G401 (cell line): ENCODE results near the gene SLC7A4. TPM values are rescaled to one million over a fixed set of nuclear protein-coding genes. Genes with fewer than 3 reads are reported as not detected.
A peak's percentile ranks its signal among the peaks of the same experiment; 100 is the strongest.
"Not testable (repeated sequence)": the region's sequence is repeated elsewhere in the genome, so short reads cannot be mapped to it uniquely, and the experiment has no call there.

Experiments used
- DNase-seq: peaks from one replicate; pipeline ENCODE4 v3.0.0-alpha.2; 2015; ENCODE audit warnings: low spot score
- in situ Hi-C: cut with HindIII; loops from 2 replicates; pipeline ENCODE4 v1.10.0; 2016; ENCODE audit warnings: low sequenced_read_pairs, mixed read lengths
- total RNA-seq: library from RNA; depleted of rRNA; stranded (reverse); fragments of >200 nt; shearing (Covaris generic); gene quantifications from 2 replicates; pipeline ENCODE4 v1.2.3, GENCODE V29; 2014

SLC7A4 gene
- total RNA-seq, 1 experiment from 2014 or later, result not detected

DNA sequence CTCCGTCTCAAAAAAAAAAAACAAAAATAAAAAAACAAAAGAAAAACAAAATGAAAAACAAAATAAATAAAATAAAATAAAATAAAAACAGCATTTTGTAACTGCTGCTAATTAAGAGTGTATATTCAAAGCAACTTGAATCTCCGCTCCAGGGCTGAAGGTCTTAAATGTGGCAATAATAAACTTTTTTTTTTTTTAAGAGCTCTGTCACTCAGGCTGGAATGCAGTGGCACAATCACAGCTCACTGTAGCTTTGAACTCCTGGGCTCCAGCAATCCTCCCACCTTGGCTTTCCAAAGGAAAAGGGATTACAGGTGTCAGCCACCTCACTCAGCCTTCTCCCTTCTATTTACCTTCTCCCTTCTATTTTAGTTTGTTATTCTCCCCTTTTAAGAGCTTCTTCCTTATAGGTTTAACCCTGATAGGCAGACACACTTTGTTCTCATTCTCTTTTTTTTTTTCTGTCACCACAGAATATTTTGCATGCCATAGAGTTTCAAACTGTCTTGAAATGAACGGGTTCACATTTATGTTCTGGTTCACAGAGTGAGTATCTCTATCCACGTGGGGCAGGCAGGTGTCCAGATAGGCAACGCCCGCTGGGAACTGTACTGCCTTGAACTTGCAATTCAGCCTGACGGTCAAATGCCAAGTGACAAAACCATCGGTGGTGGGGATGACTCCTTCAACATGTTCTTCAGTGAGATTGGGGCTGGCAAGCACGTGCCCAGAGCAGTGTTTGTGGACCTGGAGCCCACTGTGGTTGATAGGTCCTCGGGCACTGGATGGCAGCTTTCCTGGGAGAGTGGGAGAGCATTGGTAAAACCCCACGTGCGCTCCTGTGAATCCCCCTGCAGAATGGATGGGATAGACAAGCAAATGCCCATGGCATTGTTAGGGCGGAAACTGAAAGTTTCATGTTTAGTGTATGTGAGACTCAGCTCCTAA is 32.8 kb upstream of the SLC7A4 start:
- no peak for DNase-seq
- in situ Hi-C loops, result no loop called here

DNA sequence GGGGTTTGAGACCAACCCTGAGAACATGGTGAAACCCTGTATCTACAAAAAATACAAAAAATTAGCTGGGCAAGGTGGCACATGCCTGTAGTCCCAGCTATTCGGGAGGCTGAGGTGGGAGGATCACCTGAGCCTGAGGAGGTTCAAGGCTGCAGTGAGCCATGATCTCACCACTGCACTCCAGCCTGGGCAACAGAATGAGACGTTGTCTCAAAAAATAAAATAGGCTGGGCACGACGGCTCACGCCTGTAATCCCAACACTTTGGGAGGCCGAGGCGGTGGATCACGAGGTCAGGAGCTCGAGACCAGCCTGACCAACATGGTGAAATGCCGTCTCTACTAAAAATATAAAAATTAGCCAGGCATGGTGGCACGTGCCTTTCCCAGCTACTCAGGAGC is 32.1 kb upstream of the SLC7A4 start:
- DNase-seq, in situ Hi-C loops: not testable (repeated sequence)

DNA sequence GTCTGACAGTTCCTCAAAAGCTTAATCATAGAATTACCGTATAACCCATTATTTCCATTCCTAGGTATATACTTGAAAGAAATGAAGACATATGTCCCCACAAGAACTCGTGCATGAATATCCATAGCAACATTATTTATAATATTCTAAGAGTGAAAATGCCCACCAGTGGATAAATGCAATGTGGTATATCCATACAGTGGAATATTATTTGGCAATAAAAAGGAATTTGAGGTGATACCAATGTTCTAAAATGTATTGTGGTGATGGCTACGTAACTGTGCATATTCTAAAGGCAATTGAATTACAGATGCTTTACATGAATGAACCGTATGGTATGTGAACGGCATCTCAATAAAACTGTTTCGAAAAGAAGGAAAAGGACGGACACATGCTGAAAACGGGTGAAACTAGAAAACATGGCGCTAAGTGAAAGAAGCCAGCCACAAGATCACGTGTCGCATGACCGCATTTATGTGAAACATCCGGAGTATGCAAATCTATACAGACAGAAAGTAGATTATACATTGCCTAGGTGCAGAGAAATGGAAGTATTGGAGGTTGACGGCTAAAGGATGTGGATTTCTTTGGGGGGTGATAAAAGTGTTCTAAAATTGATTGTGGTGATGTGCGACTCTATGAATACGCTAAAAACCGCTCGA is 29.4 kb upstream of the SLC7A4 start:
- in situ Hi-C loops, result not testable (repeated sequence)

DNA sequence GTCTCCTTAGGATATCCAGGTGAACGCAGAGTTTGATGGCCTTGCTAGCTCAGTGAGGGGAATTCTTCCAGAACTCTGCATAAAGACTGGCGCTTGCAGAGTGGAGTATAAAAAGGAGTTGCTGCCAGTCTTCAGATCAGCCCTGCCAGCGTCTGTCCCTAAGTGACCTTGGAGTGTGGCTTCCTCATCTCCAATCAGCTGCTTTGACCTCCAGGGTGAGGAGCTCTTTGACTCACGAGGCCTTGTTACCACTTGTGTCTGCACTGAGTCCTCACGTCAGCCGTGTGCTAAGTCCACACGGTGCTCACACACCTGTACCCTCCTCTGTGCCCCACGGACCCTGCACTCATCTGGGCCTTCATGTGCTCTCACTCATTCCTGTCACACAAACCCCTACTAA is 28.0 kb upstream of the SLC7A4 start:
- in situ Hi-C loops, DNase-seq: not testable (repeated sequence)

More for the DNA sequence above, 29.4 kb upstream of the SLC7A4 start:
- DNase-seq, result not testable (repeated sequence)

DNA sequence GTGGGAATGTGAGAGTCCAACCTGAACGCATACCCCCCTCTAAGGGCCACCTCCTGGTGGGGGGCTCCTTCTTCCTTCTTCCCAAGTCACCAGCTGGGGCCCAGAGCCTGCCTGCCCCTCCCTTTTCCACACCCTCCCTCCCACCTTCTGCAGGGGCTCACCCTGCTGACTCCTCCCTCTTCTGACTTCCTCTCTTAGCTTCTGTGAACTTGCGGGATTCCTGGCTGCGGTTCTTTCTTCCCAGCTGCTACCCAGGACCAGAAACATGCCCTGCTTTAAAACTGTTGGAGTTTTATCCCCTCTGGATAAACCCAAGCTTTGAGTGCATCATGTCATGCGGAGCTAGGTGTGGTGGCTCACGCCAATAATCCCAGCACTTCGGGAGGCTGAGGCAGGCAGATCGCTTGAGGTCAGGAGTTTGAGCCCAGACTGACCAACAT is 23.5 kb upstream of the SLC7A4 start:
- DNase-seq, result no peak
- in situ Hi-C loops, result no loop called here

DNA sequence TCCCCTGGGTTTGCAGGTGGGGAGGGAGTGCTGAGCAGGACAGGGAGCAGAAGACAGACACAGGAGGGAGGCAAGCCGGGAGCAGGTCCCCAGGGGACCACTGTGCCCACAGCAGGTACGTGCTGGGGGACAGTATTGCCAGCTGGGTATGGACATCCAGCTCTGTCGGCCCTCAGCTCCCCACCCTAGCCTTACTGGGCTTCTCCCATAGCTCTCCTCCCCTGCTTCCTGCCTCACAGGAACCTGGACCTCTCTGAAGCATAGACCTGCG is 23.1 kb upstream of the SLC7A4 start:
- DNase-seq, result no peak
- in situ Hi-C loops, result no loop called here

DNA sequence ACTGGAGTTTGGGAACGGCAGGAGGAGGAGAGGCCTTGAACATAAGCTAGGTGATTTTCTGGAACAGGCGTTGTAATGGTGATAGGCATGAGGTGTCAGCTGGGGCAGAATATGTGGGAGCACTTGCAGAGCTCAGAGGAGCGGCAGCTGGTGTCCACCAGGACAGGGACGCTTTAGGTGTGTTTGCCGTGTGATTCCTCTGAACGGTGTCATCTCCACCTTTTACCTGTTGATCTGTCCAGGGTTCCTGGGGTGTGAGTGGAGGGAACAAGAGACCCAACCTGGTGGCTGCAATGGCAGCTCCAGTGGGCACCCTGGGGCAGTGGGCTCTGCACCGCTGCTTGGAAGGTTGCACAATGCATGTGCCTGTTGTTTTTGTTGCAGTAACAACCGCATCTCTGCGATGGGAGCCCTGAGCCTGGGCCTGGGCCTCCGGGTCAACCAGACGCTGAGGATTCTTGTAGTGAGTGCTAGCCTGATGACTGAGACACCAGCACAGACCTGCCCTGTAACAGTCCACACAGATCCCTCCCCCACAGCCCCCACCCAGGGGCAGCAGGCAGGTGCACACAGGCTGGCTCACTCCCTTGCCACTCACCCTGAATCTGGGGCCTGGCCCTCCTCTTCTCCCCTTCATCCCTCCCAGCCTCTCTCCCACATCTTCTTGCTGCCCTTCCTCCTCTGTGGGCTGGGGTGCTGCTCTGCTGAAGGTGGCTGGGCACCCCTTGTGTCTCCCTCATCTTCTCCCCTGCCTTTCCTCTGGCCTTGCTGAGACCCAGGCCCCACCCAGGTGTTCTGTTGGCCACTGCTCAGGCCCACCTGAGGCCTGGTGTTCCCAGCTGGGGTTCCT is 22.6 kb upstream of the SLC7A4 start:
- in situ Hi-C loops, result no loop called here

DNA sequence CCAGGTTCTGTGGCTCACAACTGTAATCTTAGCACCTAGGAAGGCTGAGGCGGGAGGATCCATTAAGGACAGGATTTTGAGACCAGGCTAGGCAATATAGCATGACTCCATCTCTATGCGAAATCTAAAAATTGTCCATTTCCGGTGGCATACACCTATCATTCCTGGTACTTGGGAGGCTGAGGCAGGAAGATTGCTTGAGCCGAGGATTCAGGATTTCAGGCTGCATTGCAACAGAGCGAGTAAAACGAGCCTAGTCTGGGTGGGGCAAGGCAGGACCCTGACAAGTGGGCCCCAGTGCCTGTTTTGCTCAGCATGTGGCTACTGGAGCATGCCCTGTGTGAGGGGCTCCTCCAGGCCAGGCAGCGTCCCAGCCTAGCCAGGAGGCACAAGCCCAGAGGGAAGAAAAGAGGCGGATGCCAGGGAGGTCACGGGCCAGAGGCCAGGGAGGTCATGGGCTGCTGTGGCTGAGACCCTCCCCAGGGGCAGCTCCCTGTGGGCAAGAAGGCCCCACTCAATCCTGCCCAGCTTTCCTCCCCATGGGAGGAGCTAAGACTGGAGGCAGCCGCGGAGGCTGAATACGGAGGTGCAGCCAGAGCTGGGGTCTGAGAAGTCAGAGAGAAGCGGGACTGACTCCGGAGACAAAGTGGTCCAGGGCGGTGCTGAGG is 21.8 kb upstream of the SLC7A4 start:
- DNase-seq, result no peak
- in situ Hi-C loops, result no loop called here

More for the DNA sequence above, 22.6 kb upstream of the SLC7A4 start:
- no peak for DNase-seq

DNA sequence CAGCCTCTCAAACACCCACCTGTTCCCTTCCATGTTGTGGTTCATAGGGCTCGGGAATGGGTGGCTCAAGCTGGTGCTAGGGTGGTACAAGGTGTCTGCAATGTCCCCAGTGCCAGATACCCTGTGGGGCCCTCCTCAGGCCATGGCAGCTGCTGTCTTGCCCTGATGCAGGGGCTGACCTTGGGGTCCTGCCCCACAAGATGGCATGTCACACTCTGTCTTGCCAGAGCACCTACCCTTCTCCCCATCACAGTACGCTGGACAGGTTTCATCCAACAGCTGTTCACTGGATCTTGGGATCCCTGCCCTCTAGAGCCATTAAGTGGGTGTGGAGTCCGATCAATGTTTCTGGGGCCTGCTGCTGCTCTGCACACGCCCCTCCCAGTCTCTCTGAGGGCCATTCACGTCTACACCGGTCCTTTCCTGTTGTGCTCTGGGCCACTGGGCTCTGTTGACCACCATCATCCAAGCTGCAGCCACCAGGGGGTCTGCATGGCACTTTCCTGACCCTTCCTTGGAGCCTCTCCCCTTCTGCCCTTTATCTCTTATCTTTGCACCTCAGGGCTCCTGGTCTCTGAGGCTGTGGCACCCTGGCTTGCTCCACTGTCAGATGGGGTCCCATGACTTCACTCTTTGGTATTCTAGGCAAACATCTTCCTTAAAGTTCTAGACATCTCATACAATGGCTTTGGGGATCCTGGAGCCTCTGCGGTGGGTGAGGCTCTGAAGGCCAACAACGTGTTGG is 20.5 kb upstream of the SLC7A4 start:
- DNase-seq, result no peak
- in situ Hi-C loops, result no loop called here

DNA sequence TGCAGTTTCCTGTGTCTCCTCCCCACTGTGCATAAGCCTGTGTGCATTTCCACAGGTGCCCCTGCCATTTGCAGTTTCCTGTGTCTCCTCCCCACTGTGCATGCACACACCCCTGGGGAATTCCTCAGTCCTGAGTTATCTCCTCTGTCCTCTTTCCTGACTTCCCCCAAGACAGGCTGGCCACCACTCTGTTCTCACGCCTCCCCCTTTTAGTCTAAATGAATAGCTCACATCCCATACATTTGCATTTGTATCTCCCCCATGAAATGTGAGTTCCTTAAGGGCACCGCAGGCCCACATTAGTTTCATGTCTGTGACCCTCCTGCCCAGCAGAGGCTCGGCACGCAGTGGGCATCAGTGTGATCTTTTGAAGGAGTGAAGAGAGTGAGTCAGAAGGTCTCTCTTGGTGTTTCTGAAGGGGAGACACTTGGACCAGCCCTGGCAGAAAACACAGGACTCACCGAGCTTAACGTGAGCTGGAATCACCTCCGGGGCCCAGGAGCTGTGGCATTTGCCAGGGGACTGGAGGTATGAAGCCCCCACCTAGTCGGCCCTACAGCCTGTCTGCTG is 19.6 kb upstream of the SLC7A4 start:
- in situ Hi-C loops, result no loop called here
- DNase-seq, result peak; percentile 15

DNA sequence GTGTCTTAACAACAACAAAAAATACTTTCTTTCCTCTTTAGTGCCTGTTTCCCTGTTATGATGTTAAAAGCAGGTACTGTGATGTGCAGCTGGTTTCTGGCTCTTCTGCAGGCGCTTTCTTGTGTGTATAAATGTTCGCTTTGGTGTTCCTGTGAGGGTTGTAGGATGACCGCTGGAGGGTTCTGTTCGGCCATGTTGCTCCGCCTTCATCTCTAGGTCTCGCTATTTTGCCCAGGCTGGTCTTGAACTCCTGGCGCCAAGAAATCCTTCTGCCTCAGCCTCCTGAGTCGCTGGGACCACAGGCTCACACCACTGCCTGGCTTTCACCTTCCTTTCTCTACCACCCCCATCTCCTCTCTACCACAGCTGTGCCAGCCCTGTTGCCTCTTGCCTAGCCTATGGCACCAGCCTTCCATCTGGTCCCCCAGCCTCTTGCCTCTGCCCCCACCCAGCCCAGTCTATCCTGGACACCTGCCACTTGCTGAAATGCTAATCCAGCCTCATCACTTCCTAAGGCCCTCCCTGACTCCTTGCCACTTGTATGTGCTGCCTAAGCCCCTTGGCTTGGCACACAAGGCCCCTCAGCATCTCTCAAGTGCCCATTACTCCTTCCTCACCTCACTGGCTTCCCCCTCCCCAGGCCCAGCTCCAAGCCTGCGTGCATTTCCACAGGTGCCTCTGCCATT is 18.9 kb upstream of the SLC7A4 start:
- in situ Hi-C loops, result no loop called here
- no peak for DNase-seq

DNA sequence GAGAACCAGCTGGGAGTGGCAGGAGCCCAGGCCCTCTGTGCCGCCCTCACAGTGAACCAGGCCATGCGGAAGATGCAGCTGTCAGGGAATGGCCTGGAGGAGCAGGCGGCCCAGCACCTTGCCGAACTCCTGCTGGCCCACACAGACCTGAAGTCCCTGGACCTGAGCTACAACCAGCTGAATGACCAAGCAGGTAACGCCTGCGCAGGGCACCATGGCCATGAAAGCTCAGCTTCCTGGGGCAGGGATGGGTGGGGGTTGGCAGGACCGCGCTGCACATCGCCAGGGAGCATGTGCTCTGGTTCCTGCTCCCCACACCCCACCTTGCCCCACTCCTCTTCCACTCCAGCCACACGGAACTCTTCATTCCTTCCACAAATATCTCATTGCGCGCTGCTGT is 16.6 kb upstream of the SLC7A4 start:
- DNase-seq, in situ Hi-C loops: not testable (repeated sequence)

DNA sequence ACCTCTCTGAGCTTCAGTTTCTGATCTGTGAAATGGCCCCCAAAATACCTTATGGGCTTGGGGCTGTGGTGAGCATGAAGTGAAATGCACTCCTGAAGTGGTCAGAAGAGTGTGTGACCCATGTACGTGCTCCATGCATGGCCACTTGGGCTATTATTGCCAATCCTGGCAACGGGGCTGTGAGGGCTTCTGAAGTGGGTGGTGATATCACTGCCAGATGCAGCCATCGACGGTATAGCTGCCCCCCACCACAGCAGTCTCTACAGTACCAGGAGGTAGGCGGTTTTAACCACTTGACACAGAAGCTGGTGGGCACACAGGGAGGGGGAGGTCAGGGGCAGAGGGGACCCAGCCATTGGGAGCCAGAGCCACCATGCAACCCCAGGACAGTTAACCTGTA is 16.1 kb upstream of the SLC7A4 start:
- DNase-seq, in situ Hi-C loops: not testable (repeated sequence)

DNA sequence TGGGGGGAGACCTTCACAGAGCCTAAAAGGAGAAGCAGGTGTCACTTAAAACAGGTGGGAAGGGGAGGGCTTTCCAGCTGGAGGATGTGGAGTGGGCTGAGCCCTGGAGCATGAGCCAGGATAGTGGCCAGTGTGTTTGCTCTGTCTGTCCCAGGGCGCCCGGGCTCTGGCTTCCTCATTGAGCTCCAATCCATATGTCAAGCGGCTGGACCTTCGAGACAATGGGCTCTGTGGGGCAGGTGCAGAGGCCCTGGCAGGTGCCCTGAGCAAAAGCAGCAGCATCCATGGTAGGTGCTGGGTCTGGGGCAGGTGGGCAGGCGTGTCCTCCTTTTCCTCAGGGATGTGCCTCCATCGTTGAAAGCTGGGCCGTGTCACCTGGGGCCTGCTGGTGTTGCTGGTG is 15.4 kb upstream of the SLC7A4 start:
- in situ Hi-C loops, result no loop called here
- DNase-seq, result no peak

DNA sequence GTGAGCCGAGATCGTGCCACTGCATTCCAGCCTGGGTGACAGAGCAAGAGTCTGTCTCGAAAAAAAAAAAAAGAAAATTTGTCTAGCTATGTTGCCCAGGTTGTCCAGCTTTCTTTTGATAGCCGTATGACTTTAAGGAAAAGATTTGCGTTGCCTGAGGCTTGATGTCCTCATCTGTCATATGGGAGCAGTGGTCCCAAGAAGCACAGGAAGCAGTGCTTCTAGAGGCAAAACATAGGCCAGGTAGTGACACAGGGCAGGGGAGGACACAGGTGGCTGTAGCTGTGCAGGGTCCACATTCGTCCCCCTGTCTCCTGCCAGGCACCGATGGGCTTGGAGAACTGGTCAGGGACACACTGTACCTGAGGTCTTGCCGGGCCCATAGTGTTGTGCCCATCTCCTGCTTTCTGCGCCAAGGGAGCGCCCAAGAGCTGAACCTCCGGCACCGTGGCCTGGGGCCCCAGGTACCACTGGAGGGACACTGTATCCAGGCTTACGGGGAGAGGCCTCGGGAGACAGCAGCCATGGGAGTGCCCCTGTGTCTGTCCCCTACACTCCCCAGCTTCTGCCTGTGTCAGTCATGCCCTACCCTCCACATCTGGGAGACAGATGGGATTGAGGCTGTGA is 14.8 kb upstream of the SLC7A4 start:
- DNase-seq, result no peak
- in situ Hi-C loops, result no loop called here

DNA sequence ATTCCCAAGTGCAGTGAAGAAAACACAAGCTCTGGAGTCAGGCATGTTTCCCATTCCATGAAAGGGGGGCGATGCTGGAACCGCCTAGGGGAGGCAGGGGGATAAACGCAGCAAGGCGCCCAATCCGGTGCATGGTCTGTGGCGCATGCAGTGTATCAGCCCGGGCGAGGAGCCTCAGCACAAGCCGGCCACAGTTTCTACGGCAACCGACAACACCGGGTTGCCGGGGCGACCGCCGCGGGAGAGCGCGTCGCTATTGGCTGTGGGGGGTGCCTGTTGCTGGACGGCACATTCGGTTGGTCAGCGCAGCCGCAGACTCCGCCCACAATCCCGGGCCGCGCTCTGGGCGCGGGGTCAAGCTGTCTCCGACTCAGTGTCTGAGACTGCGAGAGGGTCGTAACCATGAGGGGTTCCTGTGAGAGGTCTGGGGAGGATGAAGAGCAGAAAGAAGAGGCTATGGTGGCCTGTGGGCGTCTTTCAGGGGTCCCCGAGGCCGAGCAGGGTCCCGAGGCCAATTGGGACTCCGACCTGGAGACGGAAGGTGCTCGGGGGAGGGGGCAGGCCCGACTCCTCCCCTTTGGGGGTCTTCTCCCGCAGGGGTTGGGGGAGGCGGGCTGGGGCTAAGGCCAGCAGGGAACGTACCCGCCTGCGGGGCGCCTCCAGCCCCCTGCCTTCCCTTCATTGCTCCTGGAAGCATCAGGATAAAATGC is 13.4 kb upstream of the SLC7A4 start, which contains the start of gene LRRC74B:
Gene LRRC74B, plus strand, starts transcription at position 362 of the 710 bp plus-strand sequence. Its CDS starts 41 bp downstream, at position 403.
- in situ Hi-C loops, result no loop called here
- peak; percentile 90 for DNase-seq
